Activated B cell treated with CpG ODN at 0.5 μM for 24 hours (primary cell): Measurements from ENCODE around the gene CDH12. TPM values are rescaled to one million over a fixed set of nuclear protein-coding genes. Genes with fewer than 3 reads are reported as not detected.

Experiments used
- ATAC-seq: fragments of 200-7000 bp; cut with Tn5 transposase; one replicate; pipeline ENCODE4 v1.10.0; 2021; ENCODE audit warnings: low read depth, mild to moderate bottlenecking, moderate library complexity
- CTCF ChIA-PET: fragments of 350-600 bp; sonication (Branson Sonifier 250); formaldehyde crosslinking; loops from one replicate; lab custom pipeline; 2021; ENCODE audit warnings: antibody characterized with exemption; lab: Charles Lee
- POLR2A ChIA-PET: fragments of 350-600 bp; sonication (Branson Sonifier 250); formaldehyde crosslinking; loops from one replicate; lab custom pipeline; 2021; ENCODE audit warnings: antibody characterized with exemption; lab: Charles Lee
- DNase-seq: peaks from one replicate; pipeline ENCODE4 v3.0.0; 2022
- H3K27ac Mint-ChIP-seq: one replicate; pipeline ENCODE4 v1.8.0; 2020; ENCODE audit warnings: mixed read lengths
- H3K27me3 Mint-ChIP-seq: one replicate; pipeline ENCODE4 v1.8.0; 2021; ENCODE audit warnings: mixed read lengths
- H3K36me3 Mint-ChIP-seq: one replicate; pipeline ENCODE4 v1.8.0; 2021; ENCODE audit warnings: low read depth, mixed read lengths
- H3K4me1 Mint-ChIP-seq: one replicate; pipeline ENCODE4 v1.8.0; 2021; ENCODE audit warnings: mixed read lengths
- H3K4me3 Mint-ChIP-seq: one replicate; pipeline ENCODE4 v1.8.0; 2020; ENCODE audit warnings: mild to moderate bottlenecking, mixed read lengths
- H3K9me3 Mint-ChIP-seq: one replicate; pipeline ENCODE4 v1.8.0; 2020; ENCODE audit warnings: mixed read lengths
- CTCF ChIP-seq: fragments of 200-600 bp; IDR thresholded peaks from one replicate; pipeline ENCODE4 v1.8.0; 2022; ENCODE audit warnings: antibody characterized with exemption, mild to moderate bottlenecking
- intact Hi-C: fragments of 100-400 bp; cut with micrococcal nuclease; formaldehyde crosslinking; loops from one replicate; pipeline ENCODE4 v1.15.1; 2024
- total RNA-seq: library from RNA; stranded (reverse); gene quantifications from 2 replicates; pipeline ENCODE4 v1.2.3, GENCODE V29; 2022

CDH12 gene
- total RNA-seq, 1 donor from 2014 or later, result not detected

GRCh38 chr5:22058620-22059019 lies 794.5 kb downstream of the CDH12 start:
- ATAC-seq, result no peak
- Mint-ChIP-seq H3K4me3 (no peak overlapping the region), H3K4me1 (no peaks in the 10 kb centered on the region), H3K36me3 (no peaks in the 10 kb centered on the region), H3K27ac (no peak overlapping the region), H3K9me3 (no peaks in the 10 kb centered on the region), H3K27me3 (no peaks in the 10 kb centered on the region)
- intact Hi-C loops, result no loop called here
- no peak for TF ChIP-seq CTCF
- DNase-seq, result no peak
- POLR2A ChIA-PET, result no interaction called here
- CTCF ChIA-PET, result no interaction called here

DNA sequence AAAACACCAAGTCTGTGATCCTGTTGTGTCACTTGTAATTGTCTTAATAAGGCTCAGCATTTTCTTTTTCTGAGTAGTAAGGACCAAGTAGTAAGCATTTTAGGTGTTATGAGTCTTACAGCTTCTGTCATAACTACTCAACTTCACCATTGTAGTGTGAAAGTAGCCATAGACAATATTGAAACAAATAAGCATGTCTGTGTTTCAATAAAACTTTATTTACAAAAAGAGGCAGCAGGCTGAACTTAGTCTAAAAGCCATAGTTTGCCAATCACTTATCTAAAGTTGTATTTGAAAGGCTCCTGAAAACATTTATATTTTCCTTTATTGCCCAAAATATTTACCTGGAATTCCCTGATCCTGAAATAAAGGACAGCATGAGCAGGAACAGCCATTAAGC lies 796.1 kb downstream of the CDH12 start:
- intact Hi-C loops, result no loop called here
- no peak for ATAC-seq
- TF ChIP-seq CTCF, result no peak
- DNase-seq, result no peak
- ChIA-PET POLR2A (no interaction called here), CTCF (no interaction called here)
- Mint-ChIP-seq H3K27ac (no peak overlapping the region), H3K4me1 (no peaks in the 10 kb centered on the region), H3K9me3 (no peaks in the 10 kb centered on the region), H3K27me3 (no peaks in the 10 kb centered on the region), H3K4me3 (no peak overlapping the region), H3K36me3 (no peaks in the 10 kb centered on the region)

GRCh38 chr5:22056601-22057000 lies 796.5 kb downstream of the CDH12 start:
- intact Hi-C loops, result no loop called here
- ATAC-seq, result no peak

GRCh38 chr5:22053195-22053594 lies 799.9 kb downstream of the CDH12 start:
- intact Hi-C loops, result no loop called here
- Mint-ChIP-seq H3K9me3 (peaks cover 3% of the 10 kb centered on the region), H3K27me3 (no peaks in the 10 kb centered on the region), H3K36me3 (no peaks in the 10 kb centered on the region), H3K27ac (no peak overlapping the region), H3K4me1 (no peaks in the 10 kb centered on the region), H3K4me3 (no peak overlapping the region)
- ATAC-seq (no peak), DNase-seq (no peak)
- CTCF ChIA-PET, result no interaction called here
- no peak for TF ChIP-seq CTCF
- POLR2A ChIA-PET, result no interaction called here

More at GRCh38 chr5:22056601-22057000, 796.5 kb downstream of the CDH12 start:
- H3K9me3 Mint-ChIP-seq, result no peaks in the 10 kb centered on the region
- no peaks in the 10 kb centered on the region for H3K36me3 Mint-ChIP-seq
- no peaks in the 10 kb centered on the region for H3K4me1 Mint-ChIP-seq
- CTCF ChIA-PET, result no interaction called here
- POLR2A ChIA-PET, result no interaction called here
- no peak for TF ChIP-seq CTCF
- no peak for DNase-seq
- no peak overlapping the region for H3K27ac Mint-ChIP-seq
- no peak overlapping the region for H3K4me3 Mint-ChIP-seq
- no peaks in the 10 kb centered on the region for H3K27me3 Mint-ChIP-seq

DNA sequence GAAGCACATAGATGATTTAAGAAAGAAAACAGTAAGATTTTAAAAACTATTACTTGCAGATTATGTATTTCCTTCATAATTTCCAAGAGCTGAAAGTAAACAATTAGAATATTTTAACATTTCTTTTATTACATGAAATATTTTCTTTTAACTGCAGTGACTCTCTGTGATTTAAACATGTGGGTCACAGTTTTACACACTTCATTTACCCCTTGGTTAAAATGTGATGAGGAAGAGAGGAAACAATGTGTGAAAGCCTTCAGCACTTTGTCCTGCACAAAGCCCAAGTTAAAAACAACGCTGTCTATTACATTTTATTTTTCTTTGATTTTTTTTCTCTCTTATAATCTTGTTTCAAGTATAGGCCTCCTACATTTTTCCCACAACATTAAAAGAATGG lies 801.3 kb downstream of the CDH12 start:
- no peaks in the 10 kb centered on the region for H3K4me1 Mint-ChIP-seq
- H3K36me3 Mint-ChIP-seq, result no peaks in the 10 kb centered on the region
- no peak for DNase-seq
- no peak overlapping the region for H3K4me3 Mint-ChIP-seq
- intact Hi-C loops, result no loop called here
- TF ChIP-seq CTCF, result no peak
- H3K27me3 Mint-ChIP-seq, result no peaks in the 10 kb centered on the region
- CTCF ChIA-PET, result no interaction called here
- no peak for ATAC-seq
- H3K27ac Mint-ChIP-seq, result no peak overlapping the region
- POLR2A ChIA-PET, result no interaction called here
- H3K9me3 Mint-ChIP-seq, result peaks cover 3% of the 10 kb centered on the region
